Activated CD4-positive, alpha-beta T cell treated with anti-CD3 and anti-CD28 coated beads, Interleukin-2, amount 10 ng/mL, durations not matched to agents 24 days and 14 days (primary cell): ENCODE results near the gene CYSTM1. TPM values are rescaled to one million over a fixed set of nuclear protein-coding genes. Genes with fewer than 3 reads are reported as not detected.

Experiments used
- DNase-seq: peaks from one replicate; pipeline ENCODE4 v3.0.0; 2022
- H3K27ac Mint-ChIP-seq: one replicate; pipeline ENCODE4 v1.8.0; 2022; ENCODE audit warnings: mild to moderate bottlenecking, mixed read lengths
- H3K27me3 Mint-ChIP-seq: one replicate; pipeline ENCODE4 v1.8.0; 2022; ENCODE audit warnings: mixed read lengths
- H3K36me3 Mint-ChIP-seq: one replicate; pipeline ENCODE4 v1.8.0; 2022; ENCODE audit warnings: low read depth, mild to moderate bottlenecking, mixed read lengths
- H3K4me1 Mint-ChIP-seq: one replicate; pipeline ENCODE4 v1.8.0; 2021; ENCODE audit warnings: mixed read lengths
- H3K4me3 Mint-ChIP-seq: one replicate; pipeline ENCODE4 v1.8.0; 2022; ENCODE audit warnings: mild to moderate bottlenecking, moderate library complexity, mixed read lengths
- H3K9me3 Mint-ChIP-seq: one replicate; pipeline ENCODE4 v1.8.0; 2021; ENCODE audit warnings: mixed read lengths
- intact Hi-C: fragments of 100-400 bp; cut with micrococcal nuclease; formaldehyde crosslinking; loops from one replicate; pipeline ENCODE4 v1.15.1; 2023
- total RNA-seq: library from RNA; stranded (reverse); gene quantifications from 2 replicates; pipeline ENCODE4 v1.2.3, GENCODE V29; 2022

Gene CYSTM1
- total RNA-seq, 1 donor from 2014 or later = 17.3 TPM

GRCh38 chr5:140142246-140142645 is 32.7 kb upstream of the CYSTM1 start:
- intact Hi-C loops = no loop called here
- no peaks in the 10 kb centered on the region for H3K36me3 Mint-ChIP-seq
- no peaks in the 10 kb centered on the region for H3K9me3 Mint-ChIP-seq
- no peak overlapping the region for H3K4me3 Mint-ChIP-seq
- H3K27ac Mint-ChIP-seq = no peak overlapping the region
- H3K27me3 Mint-ChIP-seq = peaks cover 40% of the 10 kb centered on the region
- peaks cover 8% of the 10 kb centered on the region for H3K4me1 Mint-ChIP-seq
- DNase-seq = no peak

GRCh38 chr5:140142856-140143255 is 32.1 kb upstream of the CYSTM1 start:
- intact Hi-C loops = no loop called here
- H3K36me3 Mint-ChIP-seq = no peaks in the 10 kb centered on the region
- H3K4me3 Mint-ChIP-seq = no peak overlapping the region
- no peaks in the 10 kb centered on the region for H3K9me3 Mint-ChIP-seq
- no peak for DNase-seq
- H3K27me3 Mint-ChIP-seq = peaks cover 44% of the 10 kb centered on the region
- no peak overlapping the region for H3K27ac Mint-ChIP-seq
- peaks cover 8% of the 10 kb centered on the region for H3K4me1 Mint-ChIP-seq

GRCh38 chr5:140143521-140144258 is 31.3 kb upstream of the CYSTM1 start:
- no peak for DNase-seq
- Mint-ChIP-seq H3K27me3 (peaks cover 48% of the 10 kb centered on the region), H3K4me1 (peaks cover 8% of the 10 kb centered on the region), H3K9me3 (no peaks in the 10 kb centered on the region), H3K27ac (no peak overlapping the region), H3K36me3 (no peaks in the 10 kb centered on the region), H3K4me3 (no peak overlapping the region)
- intact Hi-C loops = loop anchor here (1.0 to 2.0 kb wide), 2 partner anchors 29 to 70 kb away; partner anchors contain the start of gene PURA

- intact Hi-C loops = loop anchor here (1.0 to 2.0 kb wide), 2 partner anchors 12 to 30 kb away; partner anchors contain the start of gene PURA
- Mint-ChIP-seq H3K4me1 (peaks cover 8% of the 10 kb centered on the region), H3K9me3 (no peaks in the 10 kb centered on the region), H3K36me3 (no peaks in the 10 kb centered on the region), H3K27ac (no peak overlapping the region), H3K4me3 (peak overlapping the region; percentile 18), H3K27me3 (peaks cover 44% of the 10 kb centered on the region)
- no peak for DNase-seq
Observed at GRCh38 chr5:140145256-140145655, 29.7 kb upstream of the CYSTM1 start.

GRCh38 chr5:140145818-140146522 is 29.0 kb upstream of the CYSTM1 start:
- Mint-ChIP-seq H3K4me3 (no peak overlapping the region), H3K9me3 (no peaks in the 10 kb centered on the region), H3K27ac (no peak overlapping the region), H3K36me3 (no peaks in the 10 kb centered on the region), H3K27me3 (peaks cover 43% of the 10 kb centered on the region), H3K4me1 (peaks cover 8% of the 10 kb centered on the region)
- intact Hi-C loops = loop anchor here (1.0 to 2.0 kb wide), 2 partner anchors 11 to 31 kb away; partner anchors contain the start of gene PURA
- DNase-seq = peak; percentile 85

- no peak for DNase-seq
- no peaks in the 10 kb centered on the region for H3K36me3 Mint-ChIP-seq
- peaks cover 8% of the 10 kb centered on the region for H3K4me1 Mint-ChIP-seq
- H3K4me3 Mint-ChIP-seq = no peak overlapping the region
- H3K27me3 Mint-ChIP-seq = peaks cover 42% of the 10 kb centered on the region
- intact Hi-C loops = no loop called here
- no peak overlapping the region for H3K27ac Mint-ChIP-seq
- no peaks in the 10 kb centered on the region for H3K9me3 Mint-ChIP-seq
Observed at GRCh38 chr5:140146523-140146842, 28.5 kb upstream of the CYSTM1 start.

- Mint-ChIP-seq H3K9me3 (no peaks in the 10 kb centered on the region), H3K36me3 (no peaks in the 10 kb centered on the region), H3K4me1 (peaks cover 8% of the 10 kb centered on the region), H3K27me3 (peaks cover 43% of the 10 kb centered on the region), H3K4me3 (no peak overlapping the region), H3K27ac (no peak overlapping the region)
- intact Hi-C loops = no loop called here
- no peak for DNase-seq
Observed at GRCh38 chr5:140147460-140147859, 27.5 kb upstream of the CYSTM1 start.

- no peaks in the 10 kb centered on the region for H3K36me3 Mint-ChIP-seq
- no peak overlapping the region for H3K4me3 Mint-ChIP-seq
- no peak for DNase-seq
- intact Hi-C loops = no loop called here
- no peak overlapping the region for H3K27ac Mint-ChIP-seq
- H3K4me1 Mint-ChIP-seq = peaks cover 8% of the 10 kb centered on the region
- H3K9me3 Mint-ChIP-seq = no peaks in the 10 kb centered on the region
- H3K27me3 Mint-ChIP-seq = peaks cover 43% of the 10 kb centered on the region
Observed at GRCh38 chr5:140148508-140148907, 26.5 kb upstream of the CYSTM1 start.

- peaks cover 3% of the 10 kb centered on the region for H3K4me1 Mint-ChIP-seq
- H3K27me3 Mint-ChIP-seq = peaks cover 33% of the 10 kb centered on the region
- no peak overlapping the region for H3K4me3 Mint-ChIP-seq
- H3K36me3 Mint-ChIP-seq = no peaks in the 10 kb centered on the region
- intact Hi-C loops = no loop called here
- H3K9me3 Mint-ChIP-seq = no peaks in the 10 kb centered on the region
- no peak for DNase-seq
- H3K27ac Mint-ChIP-seq = no peak overlapping the region
Observed at GRCh38 chr5:140150201-140150600, 24.8 kb upstream of the CYSTM1 start.

GRCh38 chr5:140151144-140152021 is 23.6 kb upstream of the CYSTM1 start:
- Mint-ChIP-seq H3K27ac (no peak overlapping the region), H3K9me3 (no peaks in the 10 kb centered on the region)

GRCh38 chr5:140152022-140152999 is 22.7 kb upstream of the CYSTM1 start:
- Mint-ChIP-seq H3K27ac (no peak overlapping the region), H3K4me1 (peaks cover 4% of the 10 kb centered on the region), H3K4me3 (no peak overlapping the region), H3K27me3 (peaks cover 15% of the 10 kb centered on the region), H3K36me3 (no peaks in the 10 kb centered on the region), H3K9me3 (no peaks in the 10 kb centered on the region)
- DNase-seq = no peak
- intact Hi-C loops = no loop called here

More at GRCh38 chr5:140151144-140152021, 23.6 kb upstream of the CYSTM1 start:
- Mint-ChIP-seq H3K4me3 (no peak overlapping the region), H3K36me3 (no peaks in the 10 kb centered on the region), H3K4me1 (no peaks in the 10 kb centered on the region), H3K27me3 (peaks cover 24% of the 10 kb centered on the region)
- DNase-seq = no peak
- intact Hi-C loops = no loop called here

GRCh38 chr5:140153255-140153654 is 21.7 kb upstream of the CYSTM1 start:
- DNase-seq = no peak
- peaks cover 6% of the 10 kb centered on the region for H3K4me1 Mint-ChIP-seq
- H3K27me3 Mint-ChIP-seq = peaks cover 6% of the 10 kb centered on the region
- H3K9me3 Mint-ChIP-seq = no peaks in the 10 kb centered on the region
- intact Hi-C loops = no loop called here
- no peaks in the 10 kb centered on the region for H3K36me3 Mint-ChIP-seq
- no peak overlapping the region for H3K27ac Mint-ChIP-seq
- no peak overlapping the region for H3K4me3 Mint-ChIP-seq

GRCh38 chr5:140153905-140154304 is 21.1 kb upstream of the CYSTM1 start:
- intact Hi-C loops = no loop called here

More at GRCh38 chr5:140153905-140154304, 21.1 kb upstream of the CYSTM1 start:
- no peak for DNase-seq
- no peaks in the 10 kb centered on the region for H3K36me3 Mint-ChIP-seq
- H3K9me3 Mint-ChIP-seq = no peaks in the 10 kb centered on the region
- peaks cover 6% of the 10 kb centered on the region for H3K4me1 Mint-ChIP-seq
- H3K4me3 Mint-ChIP-seq = no peak overlapping the region
- peaks cover 4% of the 10 kb centered on the region for H3K27me3 Mint-ChIP-seq
- H3K27ac Mint-ChIP-seq = no peak overlapping the region
